Measurements from ENCODE around the gene SCRN1. TPM values are rescaled to one million over a fixed set of nuclear protein-coding genes. Genes with fewer than 3 reads are reported as not detected.
"Not testable (repeated sequence)": the region's sequence is repeated elsewhere in the genome, so short reads cannot be mapped to it uniquely, and the experiment has no call there.

SCRN1 gene
- total RNA-seq, 1 experiment from 2014 or later = 37.9 TPM

- Histone ChIP-seq H3K36me3 (ENCODE audit: low read depth, low read length) (no peaks in the 10 kb centered on the region), H3K27ac (ENCODE audit: low read length) (peak overlapping the region; percentile 35; the same call in 1 of the 2 replicates), H3F3A (ENCODE audit: low read length, unreplicated experiment) (no peaks in the 10 kb centered on the region), H3K4me3 (ENCODE audit: low read length) (peak overlapping the region; percentile 42; the same call in 1 of the 2 replicates), H3K27me3 (ENCODE audit: low read length) (no peaks in the 10 kb centered on the region), H3K9me3 (ENCODE audit: low read length) (no peaks in the 10 kb centered on the region), H2AFZ (ENCODE audit: low read length) (peak overlapping the region; percentile 65; the same call in 1 of the 2 replicates), H3K4me1 (ENCODE audit: insufficient read depth, low read length) (peaks cover 21% of the 10 kb centered on the region), H3K4me2 (ENCODE audit: low read length) (peak overlapping the region; percentile 71), H4K20me1 (ENCODE audit: low read length) (no peaks in the 10 kb centered on the region), H3K9ac (ENCODE audit: low read length) (no peak overlapping the region), H3K79me2 (ENCODE audit: low read length) (peaks cover 39% of the 10 kb centered on the region), H3K9me2 (replicated peaks; ENCODE audit: low read length) (no peaks in the 10 kb centered on the region)
- peak; percentile 72 for DNase-seq
- CTCF ChIA-PET = interaction anchor here (1.4 kb wide), 1 partner anchor 93 kb away, joined by 4 read pairs; no protein-coding TSS in a partner anchor
- no TSS peak for BruUV-seq (replicated peaks)
- TF ChIP-seq EZH2phosphoT487 (IDR thresholded peaks at IDR 0.05; ENCODE audit: borderline replicate concordance, low read length) (no peak), CTCF (conservative IDR thresholded peaks at IDR 0.05; ENCODE audit: low read depth, low read length) (no peak), EZH2 (IDR thresholded peaks at IDR 0.05; ENCODE audit: low read length, unreplicated experiment) (no peak)
- POLR2A ChIA-PET (ENCODE audit: unreplicated experiment) = interaction anchor here (0.9 kb wide), 1 partner anchor 31 kb away, joined by 3 read pairs; no protein-coding TSS in a partner anchor
- intact Hi-C loops (cut with micrococcal nuclease) = no loop called here
- peak; percentile 89 for ATAC-seq
Observed at GRCh38 chr7:29968683-29969395, 20.8 kb downstream of the SCRN1 start.

- H3K4me2 ChIP-seq (ENCODE audit: low read length) = no peak overlapping the region
- no peaks in the 10 kb centered on the region for H4K20me1 ChIP-seq (ENCODE audit: low read length)
- no peak for TF ChIP-seq EZH2phosphoT487 (IDR thresholded peaks at IDR 0.05; ENCODE audit: borderline replicate concordance, low read length)
- no peak for TF ChIP-seq EZH2 (IDR thresholded peaks at IDR 0.05; ENCODE audit: low read length, unreplicated experiment)
- TF ChIP-seq CTCF (conservative IDR thresholded peaks at IDR 0.05; ENCODE audit: low read depth, low read length) = no peak
- DNase-seq = no peak
- no peak overlapping the region for H2AFZ ChIP-seq (ENCODE audit: low read length)
- peaks cover 7% of the 10 kb centered on the region for H3K79me2 ChIP-seq (ENCODE audit: low read length)
- BruUV-seq (replicated peaks) = no TSS peak
- CTCF ChIA-PET = no interaction called here
- no peak overlapping the region for H3K4me3 ChIP-seq (ENCODE audit: low read length)
- POLR2A ChIA-PET (ENCODE audit: unreplicated experiment) = no interaction called here
- no peaks in the 10 kb centered on the region for H3F3A ChIP-seq (ENCODE audit: low read length, unreplicated experiment)
- H3K4me1 ChIP-seq (ENCODE audit: insufficient read depth, low read length) = peaks cover 19% of the 10 kb centered on the region
- ATAC-seq = no peak
- no peaks in the 10 kb centered on the region for H3K36me3 ChIP-seq (ENCODE audit: low read depth, low read length)
- H3K9ac ChIP-seq (ENCODE audit: low read length) = no peak overlapping the region
- H3K9me3 ChIP-seq (ENCODE audit: low read length) = no peaks in the 10 kb centered on the region
- intact Hi-C loops (cut with micrococcal nuclease) = no loop called here
- H3K27me3 ChIP-seq (ENCODE audit: low read length) = no peaks in the 10 kb centered on the region
- H3K9me2 ChIP-seq (replicated peaks; ENCODE audit: low read length) = no peaks in the 10 kb centered on the region
- no peak overlapping the region for H3K27ac ChIP-seq (ENCODE audit: low read length)
Observed at GRCh38 chr7:29965030-29965429, 24.6 kb downstream of the SCRN1 start.

- Histone ChIP-seq H3K9ac (ENCODE audit: low read length) (no peak overlapping the region), H3K27me3 (ENCODE audit: low read length) (no peaks in the 10 kb centered on the region), H3K9me2 (replicated peaks; ENCODE audit: low read length) (no peaks in the 10 kb centered on the region), H3K9me3 (ENCODE audit: low read length) (no peaks in the 10 kb centered on the region), H2AFZ (ENCODE audit: low read length) (no peak overlapping the region), H3K27ac (ENCODE audit: low read length) (no peak overlapping the region), H3K79me2 (ENCODE audit: low read length) (no peaks in the 10 kb centered on the region), H3K4me2 (ENCODE audit: low read length) (no peak overlapping the region), H3K36me3 (ENCODE audit: low read depth, low read length) (no peaks in the 10 kb centered on the region), H3K4me1 (ENCODE audit: insufficient read depth, low read length) (no peaks in the 10 kb centered on the region), H4K20me1 (ENCODE audit: low read length) (no peaks in the 10 kb centered on the region), H3F3A (ENCODE audit: low read length, unreplicated experiment) (no peaks in the 10 kb centered on the region), H3K4me3 (ENCODE audit: low read length) (no peak overlapping the region)
- BruUV-seq (replicated peaks) = no TSS peak
- DNase-seq (no peak), ATAC-seq (no peak)
- CTCF ChIA-PET = no interaction called here
- intact Hi-C loops (cut with micrococcal nuclease) = no loop called here
- TF ChIP-seq EZH2 (IDR thresholded peaks at IDR 0.05; ENCODE audit: low read length, unreplicated experiment) (no peak), CTCF (conservative IDR thresholded peaks at IDR 0.05; ENCODE audit: low read depth, low read length) (no peak), EZH2phosphoT487 (IDR thresholded peaks at IDR 0.05; ENCODE audit: borderline replicate concordance, low read length) (no peak)
- POLR2A ChIA-PET (ENCODE audit: unreplicated experiment) = no interaction called here
Observed at GRCh38 chr7:29962035-29962434, 27.6 kb downstream of the SCRN1 start.

GRCh38 chr7:29961611-29962010 lies 28.0 kb downstream of the SCRN1 start:
- intact Hi-C loops (cut with micrococcal nuclease); H3K36me3 ChIP-seq (ENCODE audit: low read depth, low read length); H3F3A ChIP-seq (ENCODE audit: low read length, unreplicated experiment); H4K20me1 ChIP-seq (ENCODE audit: low read length); H3K4me2 ChIP-seq (ENCODE audit: low read length); H3K9ac ChIP-seq (ENCODE audit: low read length); CTCF ChIA-PET; H3K27ac ChIP-seq (ENCODE audit: low read length); H2AFZ ChIP-seq (ENCODE audit: low read length); H3K4me1 ChIP-seq (ENCODE audit: insufficient read depth, low read length); H3K4me3 ChIP-seq (ENCODE audit: low read length); ATAC-seq; H3K27me3 ChIP-seq (ENCODE audit: low read length); H3K79me2 ChIP-seq (ENCODE audit: low read length); H3K9me2 ChIP-seq (replicated peaks; ENCODE audit: low read length); POLR2A ChIA-PET (ENCODE audit: unreplicated experiment); DNase-seq; BruUV-seq (replicated peaks); H3K9me3 ChIP-seq (ENCODE audit: low read length): not testable (repeated sequence)
